Measurements from ENCODE around the gene FOXF2.

The FOXF2 gene

GRCh38 chr6:1415416-1416063 lies 26.2 kb downstream of the FOXF2 start:
- DNase-seq, result no peak

GRCh38 chr6:1416191-1416760 lies 26.9 kb downstream of the FOXF2 start:
- no peak for DNase-seq

- no peak for DNase-seq
Measured at GRCh38 chr6:1416820-1417219, 27.4 kb downstream of the FOXF2 start.

- no peak for DNase-seq
Measured at GRCh38 chr6:1417718-1418117, 28.3 kb downstream of the FOXF2 start.

DNA sequence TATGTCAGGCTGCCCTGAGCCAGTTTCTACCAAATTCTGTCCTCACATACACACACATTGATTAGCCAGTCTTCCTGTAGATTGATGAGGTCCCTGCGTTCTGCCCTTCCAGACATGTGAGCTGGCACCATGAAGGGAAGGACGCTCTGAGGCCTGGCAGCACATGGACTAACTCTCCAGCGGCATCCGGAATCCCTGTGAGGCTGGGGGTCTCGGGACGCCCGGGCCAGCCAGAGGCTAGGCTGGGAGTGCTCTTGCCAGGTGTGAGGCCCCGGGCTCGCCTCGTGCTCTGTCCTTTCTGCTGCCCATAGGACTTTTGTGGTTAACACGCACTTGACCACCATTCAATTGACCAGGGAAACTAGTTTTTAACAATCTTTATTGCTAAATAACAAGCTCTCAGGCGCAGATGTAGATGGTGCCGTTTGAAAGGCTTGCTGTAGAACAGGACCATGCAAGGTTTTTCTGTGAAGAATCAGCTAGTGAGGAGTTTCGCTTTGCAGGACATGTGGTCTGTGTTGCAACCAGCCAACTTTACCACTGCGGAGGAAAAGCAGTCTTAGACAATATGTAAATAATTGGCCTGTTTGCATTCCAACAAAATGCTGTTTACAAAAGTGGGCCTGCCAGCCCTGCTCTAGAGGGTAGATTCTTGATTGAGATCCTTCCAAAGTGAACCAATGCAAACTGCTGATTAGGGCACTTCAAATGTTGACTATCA lies 29.3 kb downstream of the FOXF2 start:
- DNase-seq, result no peak

- DNase-seq, result no peak
Measured at GRCh38 chr6:1420382-1420781, 31.0 kb downstream of the FOXF2 start.

DNA sequence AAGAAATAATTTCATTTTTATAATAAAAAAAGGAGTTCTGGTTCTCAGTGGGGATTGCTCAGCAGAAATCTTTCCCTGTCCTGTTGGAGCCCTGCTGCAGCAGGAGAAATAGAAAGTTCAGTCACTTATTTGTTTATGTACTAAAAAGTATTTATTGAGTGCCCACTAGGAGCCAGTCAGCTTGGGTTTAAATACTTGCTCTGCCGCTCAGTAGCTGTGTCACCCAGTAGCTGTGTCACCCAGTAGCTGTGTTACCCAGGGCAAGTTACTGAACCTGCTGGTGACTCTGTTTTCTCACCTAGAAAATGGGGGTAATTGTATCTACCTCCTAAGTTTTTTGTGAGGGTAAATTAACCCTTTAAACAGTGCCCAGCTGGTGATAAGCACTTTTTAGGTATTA lies 32.9 kb downstream of the FOXF2 start:
- DNase-seq, result no peak

DNA sequence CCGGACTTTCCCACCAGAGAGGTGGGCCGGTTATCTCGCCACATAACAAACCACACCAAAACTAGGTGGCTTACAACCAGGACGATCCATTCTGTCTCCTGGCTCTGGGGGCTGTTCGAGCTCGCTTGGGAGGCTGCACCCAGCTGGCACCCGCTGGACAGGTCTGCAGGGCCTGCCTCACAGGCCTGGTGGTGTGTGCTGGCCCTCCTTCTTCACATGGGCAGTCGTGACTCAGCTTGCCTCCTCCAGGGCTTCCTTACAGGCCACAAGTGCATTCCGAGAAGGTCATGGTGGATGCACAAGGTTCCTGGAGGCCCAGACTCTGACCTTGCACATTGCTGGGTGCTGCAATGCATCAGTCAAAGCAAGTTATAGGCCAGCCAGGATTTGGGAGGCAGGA lies 34.2 kb downstream of the FOXF2 start:
- no peak for DNase-seq

DNA sequence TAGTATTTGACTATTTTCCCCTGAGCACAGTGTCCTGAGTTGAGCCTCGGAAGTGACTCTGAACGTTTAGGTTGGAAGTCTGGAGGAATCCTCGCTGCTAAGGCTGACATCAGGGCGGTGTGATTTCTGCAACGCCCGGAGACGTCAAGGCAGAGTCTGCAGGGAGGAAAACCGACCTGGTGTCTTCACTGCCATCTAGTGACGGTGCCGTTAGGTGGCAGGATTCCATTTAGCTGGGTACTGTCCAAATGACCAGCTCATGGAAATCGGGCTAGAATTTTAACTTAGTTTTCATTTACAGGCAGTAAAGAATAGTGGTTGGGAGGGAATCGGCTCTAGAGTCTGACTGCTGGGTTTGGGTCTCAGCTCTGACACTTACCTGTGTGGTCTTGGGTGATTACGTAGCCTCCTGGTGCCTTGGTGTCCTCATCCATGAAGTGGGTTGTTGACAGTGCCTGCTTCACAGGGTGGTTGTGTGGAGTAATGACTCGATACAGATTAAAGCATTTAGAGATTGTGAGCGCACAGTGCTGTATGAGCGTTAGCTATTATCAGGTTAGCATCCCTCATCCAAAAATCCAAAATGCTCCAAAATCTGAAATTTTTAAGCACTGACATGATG lies 35.0 kb downstream of the FOXF2 start:
- DNase-seq, result no peak

GRCh38 chr6:1426416-1426815 lies 37.0 kb downstream of the FOXF2 start:
- no peak for DNase-seq

GRCh38 chr6:1435806-1436205 lies 46.4 kb downstream of the FOXF2 start:
- DNase-seq, result no peak

DNA sequence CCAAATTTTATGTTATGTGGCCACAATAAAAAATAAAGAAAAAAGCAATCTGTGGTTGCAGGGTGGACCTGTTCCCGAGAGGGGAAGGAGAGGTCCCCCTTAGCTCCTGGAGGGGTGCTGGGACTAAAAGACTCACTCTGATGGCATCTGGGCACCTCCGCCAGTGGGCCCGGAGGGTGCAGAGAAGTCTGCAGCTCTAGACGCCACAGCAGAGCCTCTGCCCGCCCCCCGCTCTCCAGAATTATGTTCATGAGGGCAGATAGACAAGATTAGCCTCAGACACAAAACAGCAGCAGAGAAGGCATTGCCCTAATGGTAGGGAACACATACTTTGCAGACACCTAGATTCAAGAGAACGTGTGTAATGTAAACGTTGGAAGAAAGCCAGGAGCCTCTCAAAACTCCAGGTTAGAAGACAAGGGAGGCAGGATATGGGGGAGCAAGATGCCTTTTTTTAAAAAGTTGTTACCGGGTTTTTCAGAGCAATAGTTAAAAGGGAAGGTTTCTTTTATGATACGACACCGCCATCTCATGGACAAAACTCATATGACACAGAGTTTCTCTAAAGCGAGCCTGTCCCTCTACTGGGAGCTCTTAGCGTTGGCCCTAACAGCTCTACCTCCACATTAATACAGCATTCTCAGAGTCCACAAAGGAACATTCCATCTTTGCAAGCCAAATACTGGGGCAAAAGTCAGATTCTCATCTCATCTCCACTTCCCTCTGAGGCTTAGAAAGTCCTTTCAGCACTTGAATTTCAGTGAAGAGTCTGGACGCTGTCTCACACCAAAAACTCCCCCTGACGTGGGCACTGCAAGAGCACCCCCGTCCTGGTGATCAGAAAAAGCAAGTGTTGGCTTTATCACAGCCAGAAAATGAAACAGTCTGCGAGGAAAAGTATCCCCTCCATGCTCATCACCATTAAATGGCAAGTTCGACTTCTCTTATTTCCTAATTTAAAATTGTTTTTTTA lies 47.2 kb downstream of the FOXF2 start:
- no peak for DNase-seq

DNA sequence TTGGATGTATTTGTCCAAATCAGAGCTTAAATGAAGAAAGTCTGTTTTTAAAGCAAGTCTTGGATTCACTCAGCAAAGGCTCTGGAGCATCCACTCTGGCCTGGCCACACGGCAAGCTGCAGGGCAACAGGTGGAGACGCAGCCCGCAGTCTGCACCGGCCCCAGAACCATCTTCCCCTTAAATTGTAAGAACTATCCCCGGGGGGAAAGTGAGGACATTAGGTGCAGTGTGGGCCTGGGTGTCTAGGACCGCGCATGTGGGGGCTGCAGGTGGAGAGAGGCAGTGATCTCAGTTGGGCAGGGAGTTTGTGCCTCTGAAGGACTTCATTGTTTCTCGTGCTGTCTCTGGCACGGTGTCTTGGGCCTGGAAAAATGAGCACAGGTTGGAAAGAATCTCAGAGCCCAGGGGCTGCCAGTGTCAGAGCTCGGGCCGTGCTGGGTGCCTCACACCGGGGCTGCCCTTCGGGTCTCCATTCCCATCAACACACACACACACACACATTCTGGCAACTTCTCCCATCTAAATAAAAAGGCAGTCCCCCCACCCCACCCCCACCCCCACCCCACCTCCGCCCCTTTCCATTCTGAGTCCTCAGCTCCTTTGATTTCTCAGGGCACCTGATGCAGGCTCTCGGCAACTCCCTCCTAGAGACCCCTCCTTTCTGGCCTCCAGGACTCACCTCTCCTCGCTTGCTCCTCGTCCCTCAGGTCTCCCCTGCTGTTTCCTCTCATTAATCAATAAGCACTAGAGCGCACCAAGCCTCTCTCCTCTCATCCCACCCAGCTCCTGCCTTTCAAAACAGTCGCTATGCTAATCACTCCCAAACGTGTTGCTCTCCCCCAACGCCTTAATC lies 48.4 kb downstream of the FOXF2 start:
- no peak for DNase-seq

- DNase-seq, result no peak
Measured at GRCh38 chr6:1438471-1438881, 49.1 kb downstream of the FOXF2 start.

- no peak for DNase-seq
Measured at GRCh38 chr6:1439349-1439748, 50.0 kb downstream of the FOXF2 start.

DNA sequence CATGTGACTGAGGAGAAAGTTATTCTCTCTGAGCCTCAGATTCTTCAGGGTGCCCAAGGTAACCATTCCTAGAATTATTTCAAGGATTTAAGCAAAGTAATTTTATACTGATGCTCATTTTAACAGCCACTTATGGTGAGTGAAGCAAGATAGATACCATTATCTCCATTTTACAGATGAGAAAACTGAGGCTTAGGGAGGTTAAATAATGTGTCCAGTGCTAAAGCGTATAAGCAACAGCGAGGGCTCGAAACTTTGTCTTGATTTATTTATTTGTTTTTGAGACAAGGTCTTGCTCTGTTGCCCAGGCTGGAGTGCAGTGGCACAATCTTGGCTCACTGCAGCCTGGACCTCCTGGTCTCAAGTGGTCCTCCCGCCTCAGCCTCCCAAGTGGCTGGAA lies 53.6 kb downstream of the FOXF2 start:
- no peak for DNase-seq

Measured in NCI-H1092 (cell line).